Sigmoid colon (tissue), 4 donors: ENCODE results near the gene EPB41L4B.

Source experiments
- POLR2A ChIP-seq, 2 donors: fragments of 450-650 bp; IDR thresholded peaks; one replicate each; pipeline ENCODE4 v1.6.1; 2016; ENCODE audit warnings: antibody characterized with exemption in 2 of 2, mild to moderate bottlenecking in 2 of 2, moderate library complexity in 2 of 2
- POLR2AphosphoS5 ChIP-seq, 4 donors: sonication (generic); formaldehyde crosslinking; IDR thresholded peaks; one replicate each; pipeline ENCODE4 v1.6.1; 2017; ENCODE audit warnings: antibody characterized with exemption in 4 of 4

GRCh38 chr9:109351032-109351431 lies 30.2 kb upstream of the EPB41L4B start:
- TF ChIP-seq POLR2AphosphoS5 (IDR thresholded peaks at IDR 0.05) (no peak), POLR2A (IDR thresholded peaks at IDR 0.05) (no peak)
